HS-5 (cell line): ENCODE measurements around the gene PTPN2.
"Not testable (repeated sequence)": the region's sequence is repeated elsewhere in the genome, so short reads cannot be mapped to it uniquely, and the experiment has no call there.

Source experiments
- DNase-seq: peaks from one replicate; pipeline ENCODE4 v3.0.0-alpha.2; 2012; ENCODE audit warnings: low read depth

Gene PTPN2

DNA sequence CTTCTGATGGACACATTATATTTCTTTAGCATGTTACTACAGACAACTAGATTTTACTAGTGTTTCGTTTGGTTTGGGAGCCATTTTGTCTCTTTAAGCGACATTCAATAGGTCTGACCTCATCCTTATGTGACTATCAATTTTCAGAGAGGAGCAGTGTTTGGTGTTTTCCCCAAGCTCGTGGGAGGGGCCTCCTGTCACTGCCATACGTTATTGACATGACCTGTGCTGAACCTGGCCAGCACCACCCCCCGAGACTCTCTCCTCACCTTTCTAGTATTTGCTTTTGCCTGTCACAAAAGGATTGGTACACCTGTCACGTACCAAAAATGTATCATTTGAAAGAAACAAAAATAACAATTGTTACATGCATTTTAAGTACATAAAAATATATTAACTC is 111.9 kb downstream of the PTPN2 start:
- no peak for DNase-seq

DNA sequence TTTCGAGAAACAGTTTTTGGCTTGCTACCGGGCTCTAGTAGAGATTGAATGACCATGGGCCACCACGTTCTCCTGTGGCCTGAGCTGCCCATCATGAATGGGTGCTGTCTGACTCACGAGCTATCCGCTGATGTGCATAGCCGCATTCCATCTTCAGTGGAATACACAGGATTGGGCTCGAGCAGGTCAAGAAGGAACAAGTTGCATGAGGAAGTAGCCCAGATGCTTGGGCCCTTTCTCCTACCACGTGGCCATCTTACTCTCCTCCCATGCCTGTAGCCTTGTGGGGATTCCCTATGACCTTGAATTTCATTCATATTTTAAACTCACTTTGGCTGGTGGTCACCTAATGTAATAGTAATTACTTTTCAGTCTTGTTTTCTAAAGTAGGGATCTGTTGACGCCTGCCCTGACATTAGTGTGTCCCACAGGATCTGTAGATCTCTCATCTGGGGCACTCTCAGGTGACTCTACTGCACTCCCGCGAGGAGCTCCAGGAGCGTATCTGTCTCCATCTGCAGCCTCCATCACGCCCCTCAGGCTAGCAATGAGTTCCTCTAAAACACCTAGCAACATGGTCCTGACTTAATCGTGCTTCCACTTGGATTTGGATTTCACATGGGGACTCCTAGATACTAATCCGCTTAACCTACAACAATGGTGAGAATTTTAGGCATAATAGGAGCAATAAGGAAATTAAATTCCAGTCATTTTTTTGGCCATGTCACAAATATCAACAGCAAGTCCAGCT is 113.4 kb downstream of the PTPN2 start:
- DNase-seq = no peak

DNA sequence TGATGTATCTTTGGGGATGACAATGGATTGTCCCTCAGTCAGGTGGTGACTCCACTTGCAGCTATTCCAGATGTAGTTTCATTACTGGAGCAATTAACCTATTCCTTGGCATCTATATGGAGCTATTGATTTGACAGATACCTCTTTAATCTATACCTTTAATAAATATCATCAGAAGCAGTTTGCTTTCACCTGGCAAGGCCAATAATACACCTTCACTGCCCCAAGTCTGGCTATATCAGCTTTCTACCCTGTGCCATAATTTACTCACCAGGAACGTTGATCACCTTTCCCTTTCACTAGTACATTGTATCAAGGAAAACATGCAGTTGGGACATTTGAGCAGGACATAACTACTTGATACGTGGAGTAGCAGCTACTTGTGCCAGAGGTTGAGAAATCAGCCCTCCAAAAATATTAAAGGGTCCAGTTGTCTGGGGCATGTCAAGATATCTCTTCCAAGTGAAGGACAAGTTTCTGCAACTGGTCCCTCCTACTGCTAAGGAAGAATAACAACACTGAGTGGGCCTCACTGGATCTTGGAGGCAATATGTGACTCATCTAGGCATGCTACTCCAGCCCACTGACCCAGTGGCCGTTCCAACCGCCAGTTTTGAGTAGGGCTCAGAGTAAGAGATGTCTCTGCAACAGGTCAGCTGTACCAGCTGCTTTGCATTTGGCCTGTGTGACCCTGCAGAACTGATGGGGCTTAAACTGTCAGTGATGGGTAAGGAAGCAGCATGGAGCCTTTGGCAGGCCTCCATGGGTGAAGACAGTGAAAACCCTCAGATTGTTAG is 114.2 kb downstream of the PTPN2 start:
- DNase-seq = no peak

DNA sequence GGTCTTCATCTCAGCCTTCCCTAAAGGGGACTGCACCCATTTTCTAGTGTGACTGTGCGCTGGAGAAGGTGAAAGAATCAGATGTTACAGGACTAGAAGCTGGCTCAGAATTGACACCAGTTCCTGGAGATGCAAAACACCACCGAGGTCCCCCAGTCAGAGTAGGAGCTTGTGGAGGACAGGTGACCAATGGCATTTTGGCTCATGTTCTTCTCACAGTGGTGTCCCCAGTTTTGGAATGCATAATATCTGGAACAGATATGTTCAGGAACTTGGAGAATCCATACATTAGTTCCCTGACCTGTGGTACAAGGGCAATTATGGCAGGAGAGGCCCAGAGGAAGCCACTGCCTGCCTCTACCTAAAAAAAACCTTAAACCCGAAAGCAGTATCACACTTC is 114.9 kb downstream of the PTPN2 start:
- DNase-seq = no peak

DNA sequence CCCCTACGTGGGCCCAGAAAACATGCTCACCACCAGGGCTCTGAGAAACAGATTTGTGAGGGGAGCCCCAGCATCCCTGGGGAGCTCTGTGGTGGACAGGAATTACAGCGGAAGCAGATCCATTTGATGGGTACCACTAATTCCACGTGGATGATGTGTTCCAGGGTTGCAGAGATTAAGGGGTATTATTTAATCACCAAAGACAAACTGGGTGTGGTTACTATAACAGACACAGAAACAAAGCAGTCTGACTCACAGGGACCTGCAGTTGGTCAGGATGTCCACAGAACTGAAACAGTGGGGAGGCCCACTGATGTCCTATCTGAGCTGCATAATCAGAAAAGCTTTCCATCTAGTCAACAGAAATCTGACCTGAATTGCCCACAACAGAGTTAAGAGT is 115.4 kb downstream of the PTPN2 start:
- DNase-seq = peak; percentile 33

DNA sequence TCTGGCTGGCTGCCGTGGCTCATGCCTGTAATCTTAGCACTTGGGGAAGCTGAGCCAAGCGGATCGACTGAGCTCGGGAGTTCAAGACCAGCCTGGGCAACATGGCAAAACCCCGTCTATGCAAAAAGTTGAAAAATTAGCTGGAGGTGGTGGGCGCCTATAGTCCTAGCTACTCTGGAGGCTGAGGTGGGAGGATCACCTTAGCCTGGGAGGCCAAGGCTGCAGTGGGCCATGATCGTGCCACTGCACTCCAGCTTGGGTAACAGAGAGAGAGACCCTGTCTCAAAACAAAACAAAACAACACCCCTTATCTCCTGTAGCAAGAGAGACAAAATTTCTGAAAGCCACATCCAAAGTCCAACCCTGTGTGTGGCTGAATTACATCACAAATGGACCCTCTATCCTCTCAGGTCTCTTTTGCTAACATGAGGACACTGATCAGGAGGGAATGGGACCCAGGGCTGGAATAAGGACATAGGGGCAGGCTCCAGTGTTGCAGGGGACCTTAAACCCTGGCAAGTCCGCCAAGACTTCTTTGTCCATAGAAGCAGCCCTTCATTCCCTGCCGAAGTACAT is 116.4 kb downstream of the PTPN2 start:
- DNase-seq = no peak

DNA sequence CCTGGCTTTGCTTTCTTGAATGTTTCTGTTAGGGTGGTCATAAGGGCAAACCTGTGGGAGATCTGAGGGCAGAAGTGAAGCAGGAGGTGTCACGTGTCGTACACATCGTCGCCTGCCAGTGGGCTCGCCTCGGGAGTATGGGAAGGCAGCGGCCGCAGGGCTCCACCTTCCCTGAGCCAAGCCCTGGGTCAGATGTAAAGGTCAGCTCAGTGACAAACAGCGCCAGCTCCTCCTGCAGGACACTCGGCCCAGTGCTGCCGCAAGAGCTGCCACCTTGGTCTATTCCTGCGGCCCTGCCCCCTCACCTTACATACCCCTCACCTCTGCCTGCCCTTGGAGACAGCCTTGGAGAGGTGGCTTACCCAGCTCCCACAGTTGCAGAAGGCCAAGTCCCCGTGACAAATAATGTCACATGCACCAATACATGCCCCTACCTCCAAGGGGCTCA is 117.0 kb downstream of the PTPN2 start:
- DNase-seq = no peak

DNA sequence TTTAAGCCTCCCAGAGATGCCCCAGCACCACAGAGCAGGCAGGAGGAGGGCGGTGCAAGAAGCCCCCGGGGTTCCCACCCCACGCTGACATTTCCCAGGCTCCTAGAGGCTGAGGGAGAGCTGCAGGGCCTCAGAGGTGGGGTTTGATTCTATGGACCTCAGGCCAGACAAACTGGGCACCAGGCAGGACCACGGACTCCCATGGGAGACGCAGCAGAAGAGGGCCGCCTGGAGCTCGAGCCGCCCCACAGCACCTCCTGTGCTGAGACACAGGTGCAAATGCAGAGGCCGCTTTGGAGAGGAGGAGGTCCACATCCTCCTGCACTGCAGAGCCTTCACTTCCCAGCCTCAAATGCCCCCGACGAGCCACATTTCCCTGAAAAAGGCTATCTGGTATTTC is 118.5 kb downstream of the PTPN2 start:
- DNase-seq = no peak

DNA sequence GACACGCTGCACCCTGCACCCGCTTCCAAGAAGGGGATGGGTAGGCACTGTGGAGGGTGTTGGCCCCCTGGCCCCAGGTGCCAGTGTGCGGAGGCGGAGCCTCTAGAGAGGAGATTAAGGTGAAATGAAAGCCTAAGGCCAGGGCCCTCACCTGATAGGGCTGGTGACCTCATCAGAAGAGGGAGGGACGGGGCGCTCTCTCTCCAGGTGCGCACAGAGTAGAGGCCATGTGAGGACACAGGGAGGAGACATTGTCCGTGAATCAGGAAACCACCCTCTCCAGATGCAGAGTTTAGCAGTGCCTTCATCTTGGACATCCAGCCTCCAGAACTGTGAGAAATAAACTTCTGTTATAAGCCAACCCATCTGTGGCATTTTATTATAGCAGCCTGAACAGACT is 118.9 kb downstream of the PTPN2 start:
- DNase-seq = no peak

DNA sequence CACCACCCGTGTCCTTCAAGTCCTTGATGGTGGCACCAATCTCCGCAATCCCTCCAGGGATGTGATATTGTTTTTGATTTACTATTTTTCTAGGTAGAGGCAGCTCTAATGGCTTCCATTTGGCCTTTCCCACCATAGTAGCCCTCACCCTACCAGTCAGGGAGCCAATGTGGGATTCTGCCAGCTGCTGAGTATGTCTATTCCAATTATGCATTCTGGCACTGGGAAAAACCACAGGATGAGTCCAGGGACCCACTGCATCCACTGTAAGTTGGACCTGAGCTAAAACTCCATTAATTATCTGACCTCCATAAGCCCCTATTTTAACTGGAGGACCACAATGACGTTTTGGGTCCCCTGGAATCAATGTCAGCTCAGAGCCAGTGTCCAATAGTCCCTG is 125.5 kb downstream of the PTPN2 start:
- DNase-seq = not testable (repeated sequence)

DNA sequence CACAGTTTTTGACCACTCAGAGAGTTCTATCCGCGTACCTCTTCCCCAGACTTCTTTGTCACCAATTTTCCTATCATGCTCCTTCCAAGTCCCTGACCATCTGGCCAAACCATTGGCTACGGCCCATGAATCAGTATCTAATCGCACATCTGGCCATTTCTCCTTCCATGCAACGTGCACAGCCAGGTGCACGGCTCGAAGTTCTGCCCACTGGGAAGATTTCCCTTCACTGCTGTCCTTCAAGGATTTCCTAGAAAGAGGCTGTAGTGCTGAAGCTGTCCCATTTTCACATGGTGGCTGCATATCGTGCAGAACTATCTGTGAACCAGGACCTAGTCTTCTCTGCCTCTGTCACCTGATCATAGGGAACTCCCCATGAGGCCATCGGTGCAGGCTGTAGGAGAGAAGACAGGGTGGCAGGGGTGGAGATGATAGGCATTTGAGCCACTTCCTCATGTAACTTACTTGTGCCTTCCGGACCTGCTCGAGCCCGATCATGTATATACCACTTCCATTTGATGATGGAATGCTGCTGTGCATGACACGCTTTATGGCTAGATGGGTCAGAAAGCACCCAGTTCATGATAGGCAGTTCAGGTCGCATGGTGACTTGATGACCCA is 127.3 kb downstream of the PTPN2 start:
- not testable (repeated sequence) for DNase-seq

DNA sequence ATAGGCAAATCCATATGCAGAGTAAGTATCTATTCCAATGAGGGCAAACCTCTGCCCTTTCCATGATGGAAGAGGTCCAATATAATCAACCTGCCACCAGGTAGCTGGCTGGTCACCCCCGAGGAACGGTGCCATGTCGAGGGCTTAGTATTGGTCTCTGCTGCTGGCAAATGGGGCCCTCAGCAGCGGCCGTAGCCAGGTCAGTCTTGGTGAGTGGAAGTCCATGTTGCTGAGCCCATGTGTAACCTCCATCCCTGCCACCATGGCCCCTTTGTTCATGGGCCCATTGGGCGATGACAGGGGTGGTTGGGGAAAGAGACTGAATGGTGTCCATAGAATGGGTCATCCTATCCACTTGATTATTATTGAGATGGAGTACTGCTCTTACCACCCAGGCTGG is 128.4 kb downstream of the PTPN2 start:
- not testable (repeated sequence) for DNase-seq

DNA sequence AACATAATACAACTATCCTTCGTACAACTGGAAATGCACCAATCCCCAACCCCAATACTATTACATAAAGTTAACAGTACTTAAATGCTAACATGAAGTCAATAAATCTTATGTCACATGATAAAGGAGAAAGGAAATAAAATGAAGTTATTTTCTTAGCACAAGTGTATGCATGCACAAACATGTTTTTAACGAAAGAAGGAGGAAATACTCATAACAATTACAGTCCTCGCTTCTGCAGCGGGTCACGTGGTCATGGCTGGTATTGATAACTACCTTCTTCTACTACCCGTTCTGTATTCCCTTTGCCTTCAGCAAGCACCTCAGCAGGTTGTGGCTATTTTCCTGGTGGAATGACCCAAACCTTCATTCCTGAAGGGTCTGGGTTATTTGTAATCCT is 129.5 kb downstream of the PTPN2 start:
- DNase-seq = no peak

DNA sequence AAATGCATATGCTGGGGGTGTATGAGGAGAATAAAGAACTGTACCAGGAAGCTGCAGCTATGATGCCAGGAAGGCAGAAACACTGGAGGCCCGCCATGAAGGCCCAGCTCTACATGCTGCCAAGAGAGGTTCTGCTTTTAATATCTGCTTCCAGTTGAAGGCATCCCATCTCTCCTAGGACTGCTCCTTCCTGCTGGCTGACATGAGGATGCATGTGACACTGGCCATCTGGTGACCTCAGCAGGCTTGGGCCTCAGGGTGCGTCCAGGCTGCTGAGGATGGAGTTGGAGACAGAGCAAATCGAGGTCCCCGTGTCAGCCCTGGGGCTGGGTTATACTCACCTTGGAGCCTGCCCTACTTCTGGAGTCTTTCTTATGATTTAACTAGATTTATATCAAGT is 132.1 kb downstream of the PTPN2 start:
- DNase-seq = no peak

DNA sequence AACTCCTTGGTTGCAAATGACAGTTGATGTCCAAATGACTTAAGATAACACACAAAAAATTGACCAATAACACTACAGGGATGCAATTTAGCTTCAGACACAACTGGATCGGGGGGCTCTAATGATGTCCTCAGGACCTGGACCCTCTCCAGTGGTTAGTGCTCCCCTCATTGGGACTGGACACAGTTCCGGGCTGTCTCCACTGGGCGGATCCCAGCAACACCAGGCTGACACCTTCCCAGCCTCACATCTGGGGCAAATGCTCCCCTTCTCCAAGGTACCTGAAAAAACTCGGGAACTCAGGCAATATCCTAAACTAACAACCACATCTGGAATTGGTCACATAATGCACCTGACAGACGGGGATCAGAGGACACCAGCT is 132.5 kb downstream of the PTPN2 start:
- no peak for DNase-seq

DNA sequence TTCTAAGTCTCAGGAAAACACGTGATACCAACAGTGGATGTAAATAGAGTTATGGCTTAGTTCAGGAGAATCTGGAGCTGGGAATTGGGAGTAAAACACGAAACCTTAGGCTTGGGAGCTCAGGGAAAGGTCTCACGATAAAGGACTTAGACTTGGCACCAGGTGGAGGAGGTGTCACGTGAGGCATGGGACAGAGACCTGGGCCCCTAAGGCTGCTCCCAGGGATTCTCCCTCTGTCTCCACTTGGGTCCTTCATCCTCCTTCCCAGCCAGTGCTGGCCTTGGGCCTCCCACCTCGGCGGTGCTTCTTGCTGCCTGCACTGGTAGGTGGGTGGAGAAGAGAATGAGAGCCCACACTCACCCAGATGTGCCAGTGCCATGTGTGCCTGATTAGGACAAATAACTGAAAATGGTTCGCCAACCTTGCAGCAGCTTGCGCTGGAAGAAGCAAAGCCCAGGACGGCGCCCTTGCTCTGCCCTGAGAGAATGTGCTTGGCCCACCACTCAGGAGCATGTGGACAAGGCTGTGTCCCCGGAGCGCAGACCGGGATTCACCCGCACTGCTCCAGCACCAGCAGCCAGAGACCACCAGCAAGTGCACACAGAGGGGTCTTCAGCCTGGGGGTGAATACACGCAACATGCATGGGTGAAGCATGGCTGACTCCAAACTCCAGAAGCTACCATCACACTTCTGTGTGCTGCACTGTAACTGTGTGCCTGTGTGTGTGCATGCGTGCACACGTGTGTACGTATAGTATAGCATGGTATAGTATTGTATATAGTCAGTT is 133.1 kb downstream of the PTPN2 start:
- no peak for DNase-seq

DNA sequence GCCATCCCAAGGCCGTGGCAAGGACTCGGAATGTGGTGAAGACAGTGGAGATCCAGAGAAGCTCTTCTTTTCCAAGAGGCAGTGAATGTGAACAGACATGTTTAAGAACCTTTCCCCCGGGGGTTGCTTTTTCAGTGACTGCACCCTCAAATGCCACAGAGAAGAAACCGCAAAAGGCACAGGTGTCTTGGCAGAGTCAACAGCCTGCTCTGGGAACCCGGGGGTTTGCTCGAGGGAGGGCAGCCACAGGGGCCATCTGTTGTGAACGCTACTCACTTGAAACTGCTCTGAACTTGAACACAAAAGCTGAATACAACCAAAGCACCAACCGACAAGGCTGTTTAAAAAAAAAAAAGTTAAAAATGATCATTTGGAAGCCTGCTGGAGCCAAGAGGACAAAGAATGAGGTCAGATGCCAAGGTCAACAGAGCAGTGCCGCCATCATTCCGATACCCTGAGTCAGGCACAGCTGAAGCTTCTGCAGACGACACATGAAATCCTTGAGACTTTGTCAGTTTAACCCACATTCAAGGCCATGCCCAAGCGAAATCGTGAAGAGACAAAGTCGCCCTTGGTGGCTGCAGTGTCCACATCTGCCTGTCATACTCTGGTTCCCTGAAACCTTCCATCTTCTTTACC is 133.8 kb downstream of the PTPN2 start:
- DNase-seq = no peak

DNA sequence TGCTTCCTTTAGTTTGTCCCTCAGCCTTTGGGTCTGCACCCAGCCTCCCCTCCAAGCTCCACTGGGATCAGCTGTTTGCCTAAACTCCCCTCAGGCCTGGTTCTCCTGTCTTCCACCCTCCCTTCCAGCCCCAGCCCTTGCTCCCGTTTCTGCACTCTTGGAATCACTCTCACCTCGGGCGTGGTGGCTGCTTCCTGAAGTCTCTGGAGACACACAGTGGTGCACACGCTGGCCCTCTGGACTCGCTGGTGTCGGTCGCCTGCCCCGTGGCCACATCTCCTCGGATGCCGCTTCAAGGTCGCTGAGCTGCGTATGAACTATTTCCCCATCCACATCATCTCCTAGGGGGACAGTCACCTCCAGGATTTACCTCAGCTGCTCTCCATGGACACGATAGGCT is 134.9 kb downstream of the PTPN2 start:
- DNase-seq = no peak

DNA sequence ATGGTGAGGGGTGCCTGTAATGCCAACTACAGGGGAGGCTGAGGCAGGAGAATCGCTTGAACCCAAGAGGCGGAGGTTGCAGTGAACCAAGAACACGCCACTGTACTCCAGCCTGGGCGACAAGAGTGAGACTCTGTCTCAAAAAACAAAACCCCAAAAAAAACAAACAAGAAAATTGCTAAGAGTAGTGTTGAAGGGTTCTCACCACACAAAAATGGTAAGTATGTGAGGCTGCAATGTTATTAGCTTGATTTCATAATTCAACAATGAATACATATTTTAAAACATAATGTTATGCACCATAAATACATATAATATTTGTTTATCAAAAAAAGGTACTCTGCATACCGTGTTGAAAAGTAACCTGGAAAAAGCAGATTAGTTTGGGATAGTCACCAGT is 135.4 kb downstream of the PTPN2 start:
- no peak for DNase-seq

DNA sequence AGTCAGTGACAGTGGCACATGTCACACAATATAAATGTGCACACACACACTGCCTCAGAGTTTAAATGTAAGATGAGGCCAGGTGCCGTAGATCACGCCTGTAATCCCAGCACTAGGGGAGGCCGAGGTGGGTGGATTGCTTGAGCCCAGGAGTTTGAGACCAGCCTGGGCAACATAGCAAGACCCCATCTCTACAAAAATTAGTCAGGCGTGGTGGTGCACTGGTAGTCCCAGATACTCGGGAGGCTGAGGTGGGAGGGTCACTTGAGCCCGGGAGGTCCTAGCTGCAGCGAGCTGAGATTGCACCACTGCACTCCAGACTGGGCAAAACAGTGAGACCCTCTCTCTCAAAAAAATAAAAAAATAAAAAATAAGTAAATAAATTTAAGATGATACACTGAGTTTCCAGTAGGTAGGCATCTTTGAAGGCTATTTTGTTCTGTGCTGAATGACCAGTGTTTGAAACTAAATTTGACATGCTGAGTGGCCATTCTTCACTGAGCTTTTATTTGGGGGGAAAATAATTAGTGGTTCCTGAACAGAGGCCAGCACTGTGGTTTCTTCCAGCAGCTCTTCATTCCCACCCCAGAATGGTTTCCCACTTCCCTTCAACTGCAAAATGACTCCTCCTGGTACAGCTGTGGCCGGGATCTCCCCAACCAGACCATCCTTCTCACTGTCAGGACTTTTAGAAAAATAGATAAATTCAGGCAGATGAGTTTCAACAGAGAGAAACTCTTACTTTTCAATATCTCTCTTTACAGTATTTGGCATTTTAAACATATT is 136.3 kb downstream of the PTPN2 start:
- no peak for DNase-seq
